ENCODE data around the gene PCYOX1L. TPM values are rescaled to one million over a fixed set of nuclear protein-coding genes. Genes with fewer than 3 reads are reported as not detected.

PCYOX1L gene, protein sequence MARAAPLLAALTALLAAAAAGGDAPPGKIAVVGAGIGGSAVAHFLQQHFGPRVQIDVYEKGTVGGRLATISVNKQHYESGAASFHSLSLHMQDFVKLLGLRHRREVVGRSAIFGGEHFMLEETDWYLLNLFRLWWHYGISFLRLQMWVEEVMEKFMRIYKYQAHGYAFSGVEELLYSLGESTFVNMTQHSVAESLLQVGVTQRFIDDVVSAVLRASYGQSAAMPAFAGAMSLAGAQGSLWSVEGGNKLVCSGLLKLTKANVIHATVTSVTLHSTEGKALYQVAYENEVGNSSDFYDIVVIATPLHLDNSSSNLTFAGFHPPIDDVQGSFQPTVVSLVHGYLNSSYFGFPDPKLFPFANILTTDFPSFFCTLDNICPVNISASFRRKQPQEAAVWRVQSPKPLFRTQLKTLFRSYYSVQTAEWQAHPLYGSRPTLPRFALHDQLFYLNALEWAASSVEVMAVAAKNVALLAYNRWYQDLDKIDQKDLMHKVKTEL
- polyA plus RNA-seq: 1 to 10 TPM; 3.7 to 8.7 (median 6.8) TPM

- Mint-ChIP-seq H3K4me3 (peak within 1 kb of the TSS; percentile 88 to 94 (median 89)), H3K27ac (peak within 1 kb of the TSS; percentile 76 to 89 (median 86)), H3K4me1 (peaks cover 26 to 50% of the 10 kb centered on the region in 2 donors)
These were observed at the start of gene PCYOX1L for GRCh38 chr5:149357370-149358293. Gene PCYOX1L, plus strand, starts transcription at chr5:149358046. Its CDS starts 23 bp downstream, at chr5:149358069.

DNA sequence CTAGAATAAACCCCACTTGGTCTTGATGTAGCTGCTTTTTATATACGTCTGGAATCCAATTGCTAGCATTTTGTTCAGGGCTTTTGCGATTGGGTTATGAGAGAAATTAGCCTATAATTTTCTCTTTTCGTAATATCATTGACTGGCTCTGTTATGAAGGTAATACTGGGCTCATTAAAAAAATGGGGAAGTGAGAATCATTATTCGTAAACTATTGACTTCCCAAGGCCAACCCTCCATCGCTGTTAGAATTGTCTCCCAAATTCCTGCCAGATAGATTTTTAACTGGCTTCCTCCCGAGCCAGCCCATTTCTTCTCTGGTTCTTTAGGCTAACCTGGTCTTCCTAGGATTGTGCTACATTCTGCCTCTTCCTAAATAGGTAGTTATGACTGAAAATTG lies 48.5 kb upstream of the PCYOX1L start:
- no peak for DNase-seq
- no peak overlapping the region for H3K4me3 Mint-ChIP-seq
- no peaks in the 10 kb centered on the region for H3K36me3 Mint-ChIP-seq
- H3K27ac Mint-ChIP-seq: no peak overlapping the region
- peaks cover 0 to 9% (median 1%) of the 10 kb centered on the region in 3 donors for H3K27me3 Mint-ChIP-seq (ENCODE audit: low read depth in 3 of 3)
- no peaks in the 10 kb centered on the region for H3K4me1 Mint-ChIP-seq
- no peaks in the 10 kb centered on the region for H3K9me3 Mint-ChIP-seq

More at GRCh38 chr5:149357370-149358293, at the start of gene PCYOX1L:
- DNase-seq: peak; percentile 89 to 96 (median 95)
- peaks cover 7 to 12% (median 10%) of the 10 kb centered on the region in 3 donors for H3K36me3 Mint-ChIP-seq
- H3K27me3 Mint-ChIP-seq (ENCODE audit: low read depth in 3 of 3): peaks cover 0 to 7% (median 2%) of the 10 kb centered on the region in 3 donors
- H3K9me3 Mint-ChIP-seq: no peaks in the 10 kb centered on the region

GRCh38 chr5:149310488-149310887 lies 47.4 kb upstream of the PCYOX1L start:
- H3K27ac Mint-ChIP-seq: no peak overlapping the region
- H3K27me3 Mint-ChIP-seq (ENCODE audit: low read depth in 3 of 3): peaks cover 0 to 9% (median 1%) of the 10 kb centered on the region in 3 donors
- no peaks in the 10 kb centered on the region for H3K9me3 Mint-ChIP-seq

DNA sequence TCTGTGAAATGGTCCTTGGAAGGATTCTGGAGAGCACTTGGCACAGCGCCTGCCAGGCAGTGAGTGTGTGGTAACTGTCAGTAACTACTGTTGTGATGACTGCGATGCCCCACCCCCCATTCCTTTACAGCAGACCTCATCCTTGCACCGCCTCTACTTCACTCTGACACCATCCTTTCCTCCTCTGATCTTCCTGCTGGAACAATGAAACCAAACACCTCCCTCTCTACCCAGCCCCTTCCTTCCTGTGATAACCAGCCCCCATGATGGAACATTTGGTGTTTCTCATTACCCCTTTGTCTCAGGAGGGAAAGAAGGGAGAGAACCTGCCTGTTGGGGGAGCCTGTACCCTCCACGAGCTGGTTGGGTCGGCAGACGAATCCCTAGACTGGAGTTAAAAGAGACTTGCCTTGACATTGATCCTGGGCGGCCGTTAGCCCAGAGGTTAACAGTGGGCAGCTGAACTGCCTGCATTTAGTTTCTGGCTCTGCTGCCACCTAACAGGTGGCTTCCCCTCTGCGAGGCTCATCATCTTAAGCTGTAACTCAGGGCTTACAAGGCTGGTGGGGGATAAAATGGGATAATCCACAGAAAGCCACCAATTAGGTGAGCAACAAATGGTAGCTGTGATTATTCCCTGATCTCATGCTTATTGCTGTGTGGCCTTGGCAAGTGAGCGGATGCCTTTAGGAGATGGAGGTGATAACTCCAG lies 46.7 kb upstream of the PCYOX1L start:
- H3K27ac Mint-ChIP-seq: no peak overlapping the region
- no peaks in the 10 kb centered on the region for H3K9me3 Mint-ChIP-seq

More at GRCh38 chr5:149310488-149310887, 47.4 kb upstream of the PCYOX1L start:
- no peak overlapping the region for H3K4me3 Mint-ChIP-seq
- H3K4me1 Mint-ChIP-seq: no peaks in the 10 kb centered on the region
- H3K36me3 Mint-ChIP-seq: no peaks in the 10 kb centered on the region
- DNase-seq: no peak

DNA sequence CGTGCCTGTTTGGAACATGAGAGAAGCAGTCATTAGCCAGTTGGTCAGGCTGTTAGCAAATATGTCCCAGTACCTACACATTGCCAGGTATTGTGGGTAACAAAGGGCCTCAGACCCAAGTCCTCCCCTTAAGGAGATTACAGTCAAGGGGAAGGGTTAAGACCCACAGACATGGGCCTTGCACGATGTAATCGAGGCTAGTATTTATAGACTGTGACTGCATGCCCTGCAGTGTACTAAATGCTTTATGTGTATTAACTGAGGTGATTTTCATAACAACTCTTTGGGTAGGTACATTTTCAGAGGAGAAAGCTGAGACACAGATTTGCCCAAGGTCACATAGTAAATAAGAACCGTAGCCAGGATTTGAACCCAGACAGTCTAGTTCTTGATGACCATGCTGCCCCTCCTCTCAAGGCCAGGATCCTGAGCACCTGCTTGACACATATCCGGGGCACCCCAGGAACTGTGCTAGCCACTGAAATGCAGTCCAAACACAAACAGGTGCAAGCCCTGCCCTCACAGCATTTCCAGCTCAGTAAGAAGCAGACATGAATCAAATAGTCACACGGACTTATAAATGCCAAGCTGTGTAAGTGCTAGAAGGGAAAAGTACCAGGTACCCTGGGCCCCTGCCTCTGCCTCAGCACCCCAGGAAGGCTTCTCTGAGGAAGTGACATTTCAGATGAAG lies 44.5 kb upstream of the PCYOX1L start:
- Mint-ChIP-seq H3K9me3 (no peaks in the 10 kb centered on the region), H3K27me3 (ENCODE audit: low read depth in 3 of 3) (peaks cover 0 to 5% (median 1%) of the 10 kb centered on the region in 3 donors), H3K4me1 (no peaks in the 10 kb centered on the region), H3K4me3 (no peak overlapping the region), H3K27ac (no peak overlapping the region), H3K36me3 (no peaks in the 10 kb centered on the region)
- DNase-seq: no peak

More for the DNA sequence above, 46.7 kb upstream of the PCYOX1L start:
- Mint-ChIP-seq H3K4me1 (no peaks in the 10 kb centered on the region), H3K27me3 (ENCODE audit: low read depth in 3 of 3) (peaks cover 0 to 9% (median 1%) of the 10 kb centered on the region in 3 donors), H3K36me3 (no peaks in the 10 kb centered on the region), H3K4me3 (no peak overlapping the region)
- no peak for DNase-seq

- no peak overlapping the region for H3K27ac Mint-ChIP-seq
- DNase-seq: no peak
- peaks cover 0 to 5% (median 1%) of the 10 kb centered on the region in 3 donors for H3K27me3 Mint-ChIP-seq (ENCODE audit: low read depth in 3 of 3)
- no peak overlapping the region for H3K4me3 Mint-ChIP-seq
- H3K36me3 Mint-ChIP-seq: no peaks in the 10 kb centered on the region
- no peaks in the 10 kb centered on the region for H3K9me3 Mint-ChIP-seq
- H3K4me1 Mint-ChIP-seq: no peaks in the 10 kb centered on the region
These were observed 43.2 kb upstream of the PCYOX1L start for GRCh38 chr5:149314571-149315111.

DNA sequence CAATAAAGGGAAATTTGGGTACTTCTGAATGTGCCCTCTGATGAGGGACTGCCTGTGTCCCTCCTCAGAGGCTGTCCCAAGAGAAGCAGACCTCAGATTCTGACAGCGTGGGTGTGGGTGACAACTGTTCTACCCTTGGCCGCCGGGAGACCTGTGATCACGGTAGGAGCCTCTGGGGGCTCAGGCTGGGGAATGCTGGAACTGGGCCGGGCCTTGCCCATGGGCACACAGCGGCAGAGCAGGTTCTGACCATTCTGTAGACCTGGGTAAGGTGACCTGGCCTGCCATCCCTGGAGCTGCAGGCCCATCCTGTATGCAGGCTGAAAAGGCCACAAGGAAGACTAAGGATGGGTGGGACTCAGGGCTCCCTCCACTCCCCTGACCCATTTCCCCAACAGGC lies 42.1 kb upstream of the PCYOX1L start:
- H3K4me3 Mint-ChIP-seq: no peak overlapping the region
- no peak for DNase-seq
- H3K4me1 Mint-ChIP-seq: no peaks in the 10 kb centered on the region
- H3K9me3 Mint-ChIP-seq: no peaks in the 10 kb centered on the region
- H3K27me3 Mint-ChIP-seq (ENCODE audit: low read depth in 3 of 3): peaks cover 0 to 3% (median 1%) of the 10 kb centered on the region in 3 donors
- no peak overlapping the region for H3K27ac Mint-ChIP-seq
- no peaks in the 10 kb centered on the region for H3K36me3 Mint-ChIP-seq

DNA sequence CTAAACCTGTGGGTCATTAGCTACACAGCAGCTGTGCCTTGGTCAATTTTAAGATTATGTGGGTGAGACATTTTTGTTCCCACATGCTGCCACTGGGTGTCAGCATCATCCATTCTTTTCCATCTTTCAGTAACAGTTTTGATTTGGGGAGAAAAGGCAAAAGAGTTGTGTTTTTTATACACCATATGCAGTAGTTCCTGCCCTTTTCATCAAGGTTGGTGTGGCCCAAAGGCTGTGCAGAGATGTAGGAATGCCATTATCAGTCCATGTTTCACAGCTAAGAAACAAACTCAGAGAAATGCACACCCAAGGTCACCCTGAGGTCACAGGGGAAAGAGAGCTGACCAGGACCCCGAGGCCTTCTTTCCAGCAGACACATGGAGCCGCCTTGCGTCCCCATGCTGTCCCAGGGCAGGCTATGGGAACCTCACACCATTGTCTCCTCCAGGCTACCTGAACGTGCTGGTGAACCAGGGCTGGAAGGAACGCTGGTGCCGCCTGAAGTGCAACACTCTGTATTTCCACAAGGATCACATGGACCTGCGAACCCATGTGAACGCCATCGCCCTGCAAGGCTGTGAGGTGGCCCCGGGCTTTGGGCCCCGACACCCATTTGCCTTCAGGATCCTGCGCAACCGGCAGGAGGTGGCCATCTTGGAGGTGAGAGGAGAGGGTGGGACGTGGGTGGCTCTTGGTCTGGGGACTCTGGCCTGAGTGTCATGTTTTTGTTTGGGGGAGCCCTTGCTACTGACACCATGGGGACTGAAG lies 40.4 kb upstream of the PCYOX1L start:
- Mint-ChIP-seq H3K4me1 (no peaks in the 10 kb centered on the region), H3K4me3 (no peak overlapping the region), H3K9me3 (no peaks in the 10 kb centered on the region), H3K27me3 (ENCODE audit: low read depth in 3 of 3) (peaks cover 0 to 3% (median 1%) of the 10 kb centered on the region in 3 donors), H3K27ac (no peak overlapping the region), H3K36me3 (no peaks in the 10 kb centered on the region)
- peak; percentile 34 to 44 (median 38) for DNase-seq

DNA sequence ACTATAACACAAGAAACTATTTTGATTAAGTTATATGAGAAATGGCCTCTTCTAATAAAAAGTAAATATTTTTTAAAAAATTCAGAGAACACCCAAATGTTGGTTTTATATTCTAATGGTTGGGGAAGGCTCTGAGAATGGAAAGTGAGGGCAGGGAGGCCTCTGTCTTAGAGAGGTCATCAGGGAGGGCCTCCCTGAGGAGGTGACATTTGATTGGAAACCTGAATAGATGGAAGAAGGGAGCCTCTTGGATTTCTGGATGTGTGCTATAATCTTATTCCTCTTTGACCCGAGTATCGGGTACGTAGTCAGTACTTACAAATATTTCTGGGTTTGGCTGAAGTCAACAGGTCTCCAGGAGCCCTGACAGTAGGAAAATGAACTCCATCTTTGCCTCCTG lies 38.7 kb upstream of the PCYOX1L start:
- H3K27ac Mint-ChIP-seq: no peak overlapping the region
- H3K4me3 Mint-ChIP-seq: no peak overlapping the region
- no peaks in the 10 kb centered on the region for H3K4me1 Mint-ChIP-seq
- H3K36me3 Mint-ChIP-seq: no peaks in the 10 kb centered on the region
- H3K27me3 Mint-ChIP-seq (ENCODE audit: low read depth in 3 of 3): peaks cover 0 to 2% (median 0%) of the 10 kb centered on the region in 3 donors
- DNase-seq: no peak
- no peaks in the 10 kb centered on the region for H3K9me3 Mint-ChIP-seq

DNA sequence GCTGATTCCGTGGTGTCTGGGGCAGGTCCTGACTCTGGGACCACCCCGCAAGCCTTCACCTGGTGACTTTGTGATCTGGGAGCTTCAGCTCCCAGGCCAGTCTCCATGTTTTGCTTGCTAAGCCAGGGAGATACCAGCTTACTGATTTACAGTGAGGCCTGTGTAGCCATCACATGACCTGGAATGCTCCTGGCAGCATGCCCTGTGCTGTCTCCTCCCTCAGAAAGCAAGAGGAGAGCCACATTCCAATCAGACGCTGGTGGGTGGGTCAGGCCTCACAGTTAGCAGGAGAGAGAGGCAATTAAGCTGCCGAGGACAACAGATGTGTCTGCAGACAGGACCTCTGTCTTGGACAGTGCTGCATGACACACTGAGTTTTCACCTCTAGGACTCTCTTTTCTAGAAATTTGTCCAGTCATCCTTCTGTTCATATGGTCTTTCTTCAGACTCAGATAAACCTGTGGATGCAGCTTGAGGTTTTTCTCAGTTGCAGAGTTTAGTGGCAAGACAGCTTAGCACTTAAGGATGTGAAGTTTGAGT lies 37.0 kb upstream of the PCYOX1L start:
- no peaks in the 10 kb centered on the region for H3K4me1 Mint-ChIP-seq
- no peak for DNase-seq
- peaks cover 0 to 2% (median 0%) of the 10 kb centered on the region in 3 donors for H3K27me3 Mint-ChIP-seq (ENCODE audit: low read depth in 3 of 3)
- no peak overlapping the region for H3K4me3 Mint-ChIP-seq
- H3K9me3 Mint-ChIP-seq: no peaks in the 10 kb centered on the region
- no peaks in the 10 kb centered on the region for H3K36me3 Mint-ChIP-seq
- H3K27ac Mint-ChIP-seq: no peak overlapping the region

GRCh38 chr5:149322518-149322917 lies 35.3 kb upstream of the PCYOX1L start:
- no peak for DNase-seq
- Mint-ChIP-seq H3K36me3 (no peaks in the 10 kb centered on the region), H3K9me3 (no peaks in the 10 kb centered on the region), H3K4me3 (no peak overlapping the region), H3K4me1 (no peaks in the 10 kb centered on the region), H3K27me3 (ENCODE audit: low read depth in 3 of 3) (peaks cover 0 to 2% (median 0%) of the 10 kb centered on the region in 3 donors), H3K27ac (no peak overlapping the region)

DNA sequence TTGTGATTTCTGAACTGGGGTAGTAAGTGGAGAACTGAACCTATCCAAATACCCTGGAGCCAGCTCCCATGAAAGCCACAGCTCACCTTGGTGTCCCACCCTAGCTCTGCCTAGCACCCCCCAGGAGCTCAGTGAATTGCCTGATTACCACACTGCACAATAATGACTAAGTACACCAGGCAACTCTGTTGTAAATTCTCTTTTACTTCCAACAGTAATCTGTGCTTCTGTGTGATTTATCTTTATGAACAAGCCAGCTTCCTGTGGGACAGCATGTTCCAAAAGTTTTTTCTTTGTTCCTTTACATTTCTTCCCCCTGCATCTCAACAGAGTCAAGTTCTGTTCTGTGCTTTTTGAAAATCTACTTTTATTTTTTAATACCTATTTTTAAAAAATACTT lies 34.6 kb upstream of the PCYOX1L start:
- no peaks in the 10 kb centered on the region for H3K4me1 Mint-ChIP-seq
- H3K27ac Mint-ChIP-seq: no peak overlapping the region
- no peak for DNase-seq
- H3K4me3 Mint-ChIP-seq: no peak overlapping the region
- H3K36me3 Mint-ChIP-seq: no peaks in the 10 kb centered on the region
- H3K27me3 Mint-ChIP-seq (ENCODE audit: low read depth in 3 of 3): peaks cover 0 to 2% (median 0%) of the 10 kb centered on the region in 3 donors
- no peaks in the 10 kb centered on the region for H3K9me3 Mint-ChIP-seq

Data from immature natural killer cell (primary cell).